ENCODE data around the gene CDPF1. TPM values are rescaled to one million over a fixed set of nuclear protein-coding genes. Genes with fewer than 3 reads are reported as not detected.

CDPF1 gene
- polyA plus RNA-seq, 2 of the 4 experiments (the other 2 are of a cell fraction), result 8.9 to 9.6 TPM

DNA sequence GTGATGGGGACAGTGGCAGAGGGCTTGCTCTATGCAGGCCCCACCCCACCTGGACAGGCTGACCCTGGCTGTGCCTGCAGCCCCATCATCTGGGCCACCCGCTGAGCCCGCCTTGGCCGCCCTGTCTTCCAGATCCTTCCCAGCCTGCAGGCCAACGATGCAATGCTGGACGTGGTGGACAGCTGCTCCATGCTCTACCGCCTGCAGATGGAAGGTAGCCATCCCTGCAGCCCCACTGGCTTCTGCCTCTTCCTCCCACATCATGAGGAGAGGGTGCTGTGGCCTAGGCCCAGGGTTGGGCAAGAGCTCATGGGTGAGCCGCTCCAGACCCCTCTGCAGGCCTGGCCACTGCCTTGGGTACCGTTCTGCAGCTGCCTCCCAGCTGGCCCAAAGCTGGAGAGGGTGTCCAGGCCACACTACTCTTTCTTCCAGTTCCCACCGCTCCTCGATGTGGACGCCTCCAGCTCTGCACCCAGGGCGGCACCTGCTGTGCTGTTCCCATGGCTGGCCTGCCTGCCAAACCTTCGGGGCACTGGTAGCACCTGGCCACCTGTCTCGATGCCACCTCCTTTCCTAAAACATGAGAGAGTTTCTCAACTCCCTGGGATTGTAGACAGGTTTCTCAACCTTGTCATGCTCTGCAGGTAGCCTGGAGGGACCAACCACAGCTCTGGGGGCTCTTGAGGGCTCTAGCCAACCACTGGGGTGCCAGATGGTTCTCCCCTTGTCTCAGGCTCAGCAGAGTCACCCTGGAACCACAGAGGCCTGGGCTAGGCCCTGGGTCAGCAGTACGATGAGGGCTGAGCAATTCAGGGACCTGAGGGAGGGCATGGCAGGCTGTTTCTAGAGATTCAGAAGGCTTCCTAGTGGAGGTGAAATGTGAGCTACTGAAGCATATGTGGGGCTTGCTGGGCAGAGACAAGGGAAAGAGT, 37.1 kb upstream of the CDPF1 start:
- POLR2A ChIA-PET, result no interaction called here
- no peak overlapping the region for H3K27ac ChIP-seq
- DNase-seq (ENCODE audit: low read depth in 1 of 2, low spot score in 1 of 2), result no peak
- no peaks in the 10 kb centered on the region for H3K9me3 ChIP-seq
- no peak overlapping the region for H3K4me3 ChIP-seq
- TF ChIP-seq JUNB (IDR thresholded peaks at IDR 0.05) (no peak), RAD21 (conservative IDR thresholded peaks at IDR 0.05 in 1 of 2, IDR thresholded peaks at IDR 0.05 in 1 of 2) (no peak), POLR2AphosphoS2 (conservative IDR thresholded peaks at IDR 0.05; ENCODE audit: low read length) (no peak), EHMT2 (IDR thresholded peaks at IDR 0.05; ENCODE audit: low read depth) (no peak), ZSCAN20 (CRISPR knock-in tag; IDR thresholded peaks at IDR 0.05) (no peak), HOXA7 (CRISPR knock-in tag; IDR thresholded peaks at IDR 0.05) (no peak), ESRRA (IDR thresholded peaks at IDR 0.05; ENCODE audit: borderline replicate concordance, low read length) (no peak), HOXB13 (CRISPR knock-in tag; IDR thresholded peaks at IDR 0.05; ENCODE audit: low read depth) (no peak), KDM5A (IDR thresholded peaks at IDR 0.05) (no peak), RCOR1 (IDR thresholded peaks at IDR 0.05; ENCODE audit: low read depth, low read length) (no peak), TP53 (CRISPR knock-in tag; IDR thresholded peaks at IDR 0.05) (no peak), EHF (CRISPR knock-in tag; IDR thresholded peaks at IDR 0.05) (no peak), RNF2 (IDR thresholded peaks at IDR 0.05; ENCODE audit: borderline replicate concordance, low read depth) (no peak)
- H3K4me1 ChIP-seq, result no peaks in the 10 kb centered on the region
- CTCF ChIA-PET, result interaction anchor here (1.1 to 2.0 kb wide), 3 partner anchors 31 to 167 kb away, joined by 4 to 8 read pairs (median 4); no protein-coding TSS in a partner anchor
- WGBS (ENCODE audit: missing lambda C conversion rate), result 97% methylated on average over 12 of the region's 15 CpGs
- ATAC-seq, result no peak
- H3K4me2 ChIP-seq, result no peak overlapping the region
- no peak for FAIRE-seq

DNA sequence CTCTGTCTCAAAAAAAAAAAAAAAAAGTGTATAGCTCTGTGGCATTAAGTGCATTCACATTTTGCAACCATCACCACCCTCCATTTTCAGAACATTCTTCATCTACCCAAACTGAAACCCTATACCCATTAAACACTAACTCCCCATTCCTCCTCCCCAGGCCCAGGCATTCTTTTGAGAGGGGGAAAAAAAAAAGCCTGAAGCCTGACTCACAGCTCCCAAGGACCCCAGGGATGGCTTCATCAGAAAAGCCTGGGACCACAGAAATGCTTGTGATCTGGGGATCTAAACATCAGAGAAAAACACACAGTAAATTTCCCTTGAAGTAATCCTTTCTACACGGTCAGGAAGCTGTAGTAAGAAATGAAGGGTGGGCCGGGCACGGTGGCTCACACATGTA, 35.9 kb upstream of the CDPF1 start:
- no peak for FAIRE-seq
- no peaks in the 10 kb centered on the region for H3K4me1 ChIP-seq
- H3K4me3 ChIP-seq, result no peak overlapping the region
- TF ChIP-seq CEBPB (IDR thresholded peaks at IDR 0.05) (no peak), POLR2AphosphoS2 (conservative IDR thresholded peaks at IDR 0.05; ENCODE audit: low read length) (no peak), EP300 (IDR thresholded peaks at IDR 0.05) (no peak), KDM5A (IDR thresholded peaks at IDR 0.05) (no peak), JUNB (IDR thresholded peaks at IDR 0.05) (no peak), GATA3 (IDR thresholded peaks at IDR 0.05; ENCODE audit: borderline replicate concordance) (no peak), PHF8 (IDR thresholded peaks at IDR 0.05; ENCODE audit: borderline replicate concordance, low read depth) (no peak), FOXS1 (CRISPR knock-in tag; IDR thresholded peaks at IDR 0.05) (no peak), JUN (IDR thresholded peaks at IDR 0.05) (no peak)
- TF ChIP-seq, protein P1, sequence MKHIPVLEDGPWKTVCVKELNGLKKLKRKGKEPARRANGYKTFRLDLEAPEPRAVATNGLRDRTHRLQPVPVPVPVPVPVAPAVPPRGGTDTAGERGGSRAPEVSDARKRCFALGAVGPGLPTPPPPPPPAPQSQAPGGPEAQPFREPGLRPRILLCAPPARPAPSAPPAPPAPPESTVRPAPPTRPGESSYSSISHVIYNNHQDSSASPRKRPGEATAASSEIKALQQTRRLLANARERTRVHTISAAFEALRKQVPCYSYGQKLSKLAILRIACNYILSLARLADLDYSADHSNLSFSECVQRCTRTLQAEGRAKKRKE (CRISPR knock-in tag; IDR thresholded peaks at IDR 0.05; ENCODE audit: low read depth), result no peak
- no peak overlapping the region for H3K4me2 ChIP-seq
- WGBS (ENCODE audit: missing lambda C conversion rate), result 88% methylated on average over 3 of the region's 3 CpGs
- POLR2A ChIA-PET, result no interaction called here
- no peaks in the 10 kb centered on the region for H3K9me3 ChIP-seq
- CTCF ChIA-PET, result interaction anchor here (1.1 to 2.0 kb wide), 3 partner anchors 32 to 166 kb away, joined by 4 to 8 read pairs (median 4); no protein-coding TSS in a partner anchor
- H3K27ac ChIP-seq, result no peak overlapping the region
- DNase-seq (ENCODE audit: low read depth in 1 of 2, low spot score in 1 of 2), result no peak
- no peak for ATAC-seq

DNA sequence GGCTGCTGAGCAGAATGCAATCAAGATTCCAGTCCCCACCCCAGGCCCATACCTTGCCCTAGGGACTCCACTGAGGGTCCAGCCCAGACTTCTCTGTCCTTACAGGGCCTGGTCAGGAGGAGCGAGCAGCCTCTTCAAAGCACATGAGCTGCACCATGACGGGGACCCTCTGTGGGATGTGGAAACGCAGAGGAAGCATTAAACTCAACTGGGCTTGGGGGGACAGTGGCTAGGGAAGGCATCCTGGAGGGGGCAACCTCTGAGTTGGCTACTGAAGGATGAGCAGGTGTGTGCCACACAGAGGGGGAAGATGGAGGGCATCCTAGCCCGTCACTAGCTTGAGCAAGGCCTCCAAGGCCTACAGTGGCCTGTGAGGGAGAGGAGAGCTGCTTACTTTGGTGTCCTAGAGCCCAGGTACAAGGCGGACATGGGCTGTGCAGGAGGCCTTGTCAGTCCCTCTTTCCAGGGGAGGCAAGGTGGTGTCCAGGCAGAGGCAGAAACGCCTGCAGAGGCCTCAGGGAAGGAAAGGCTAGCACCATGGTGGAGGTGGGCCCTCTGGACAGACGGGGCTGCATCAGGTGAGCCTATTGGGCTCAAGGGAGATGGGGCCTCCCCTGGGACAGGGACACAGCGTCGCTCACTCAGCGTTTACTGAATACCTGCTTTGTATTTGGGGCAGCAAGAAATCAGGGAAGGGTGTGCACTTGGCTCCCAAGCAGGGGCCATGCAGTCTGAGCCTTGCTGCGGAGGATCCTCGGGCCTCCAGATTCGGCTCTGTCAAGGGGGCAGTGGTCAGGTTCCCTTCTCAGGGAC, 32.0 kb upstream of the CDPF1 start:
- H3K9me3 ChIP-seq, result no peaks in the 10 kb centered on the region
- no peak overlapping the region for H3K4me2 ChIP-seq
- ChIA-PET CTCF (no interaction called here), POLR2A (no interaction called here)
- H3K27ac ChIP-seq, result no peak overlapping the region
- TF ChIP-seq EP300 (IDR thresholded peaks at IDR 0.05) (no peak), TP53 (CRISPR knock-in tag; IDR thresholded peaks at IDR 0.05) (no peak)
- no peak for DNase-seq (ENCODE audit: low read depth in 1 of 2, low spot score in 1 of 2)
- no peak overlapping the region for H3K4me3 ChIP-seq
- 89% methylated on average over 12 of the region's 13 CpGs for WGBS (ENCODE audit: missing lambda C conversion rate)
- H3K4me1 ChIP-seq, result no peaks in the 10 kb centered on the region
- ATAC-seq, result no peak
- no peak for FAIRE-seq
